ENCODE data around the gene PHOSPHO2. TPM values are rescaled to one million over a fixed set of nuclear protein-coding genes. Genes with fewer than 3 reads are reported as not detected.
"Not testable (repeated sequence)": the region's sequence is repeated elsewhere in the genome, so short reads cannot be mapped to it uniquely, and the experiment has no call there.

Gene PHOSPHO2
- polyA plus RNA-seq, 3 donors, result 10.9 to 20.1 (median 19.1) TPM

- no peak for DNase-seq
Observed at GRCh38 chr2:169676850-169677249, 17.4 kb upstream of the PHOSPHO2 start.

- no peak for DNase-seq
Observed at GRCh38 chr2:169683054-169683424, 11.2 kb upstream of the PHOSPHO2 start.

GRCh38 chr2:169683425-169684134 is 10.7 kb upstream of the PHOSPHO2 start:
- no peak for DNase-seq

- no peak for DNase-seq
Observed at GRCh38 chr2:169684135-169684565, 10.1 kb upstream of the PHOSPHO2 start.

GRCh38 chr2:169684712-169685111 is 9.6 kb upstream of the PHOSPHO2 start:
- not testable (repeated sequence) for DNase-seq

- not testable (repeated sequence) for DNase-seq
Observed at GRCh38 chr2:169686825-169687224, 7.4 kb upstream of the PHOSPHO2 start.

- DNase-seq, result not testable (repeated sequence)
Observed at GRCh38 chr2:169687943-169688342, 6.3 kb upstream of the PHOSPHO2 start.

- DNase-seq, result no peak
Observed at GRCh38 chr2:169690958-169691357, 3.3 kb upstream of the PHOSPHO2 start.

GRCh38 chr2:169692718-169693117 is 1.6 kb upstream of the PHOSPHO2 start:
- no peak for DNase-seq

GRCh38 chr2:169693360-169693759 is 909 bp upstream of the PHOSPHO2 start:
- DNase-seq, result no peak

GRCh38 chr2:169694894-169695260 is 608 bp downstream of the PHOSPHO2 start:
- no peak for DNase-seq

- DNase-seq, result no peak
Observed at GRCh38 chr2:169696381-169696780, 2.1 kb downstream of the PHOSPHO2 start.

- not testable (repeated sequence) for DNase-seq
Observed at GRCh38 chr2:169699173-169699572, 4.9 kb downstream of the PHOSPHO2 start.

GRCh38 chr2:169702996-169703395 is 8.7 kb downstream of the PHOSPHO2 start:
- no peak for DNase-seq

- no peak for DNase-seq
Observed at GRCh38 chr2:169704160-169704708, 10.0 kb downstream of the PHOSPHO2 start.

- DNase-seq, result no peak
Observed at GRCh38 chr2:169705927-169706326, 11.7 kb downstream of the PHOSPHO2 start.

- no peak for DNase-seq
Observed at GRCh38 chr2:169707626-169708025, 13.4 kb downstream of the PHOSPHO2 start.

GRCh38 chr2:169709331-169709730 is 15.1 kb downstream of the PHOSPHO2 start:
- DNase-seq, result no peak

GRCh38 chr2:169709981-169710380 is 15.7 kb downstream of the PHOSPHO2 start:
- no peak for DNase-seq

- no peak for DNase-seq
Observed at GRCh38 chr2:169711751-169712509, 17.7 kb downstream of the PHOSPHO2 start.

- no peak for DNase-seq
Observed at GRCh38 chr2:169712791-169713227, 18.5 kb downstream of the PHOSPHO2 start.

GRCh38 chr2:169713331-169713730 is 19.1 kb downstream of the PHOSPHO2 start:
- no peak for DNase-seq

- no peak for DNase-seq
Observed at GRCh38 chr2:169714699-169715098, 20.4 kb downstream of the PHOSPHO2 start.
